GM18507 (cell line): ENCODE results near the gene TBL1X.
A peak's percentile ranks its signal among the peaks of the same experiment; 100 is the strongest.
"Not testable (repeated sequence)": the region's sequence is repeated elsewhere in the genome, so short reads cannot be mapped to it uniquely, and the experiment has no call there.

Experiments used
- DNase-seq: peaks from one replicate; pipeline ENCODE4 v3.0.0; 2011; ENCODE audit warnings: low read depth; ENCODE audit not compliant: insufficient read length; ENCODE audit errors: extremely low spot score
- FAIRE-seq: peaks from 2 replicates; lab custom pipeline; 2011; peaks lifted over from hg19 to GRCh38; lab: Jason Lieb, UNC

The TBL1X gene

GRCh38 chrX:9458034-9458433, 6.8 kb upstream of the TBL1X start:
- DNase-seq, FAIRE-seq: not testable (repeated sequence)

GRCh38 chrX:9458516-9459078, 6.3 kb upstream of the TBL1X start:
- no peak for FAIRE-seq
- DNase-seq: no peak

GRCh38 chrX:9459186-9459748, 5.6 kb upstream of the TBL1X start:
- FAIRE-seq: no peak
- no peak for DNase-seq

GRCh38 chrX:9461087-9461486, 3.8 kb upstream of the TBL1X start:
- DNase-seq (no peak), FAIRE-seq (no peak)

- no peak for DNase-seq
- FAIRE-seq: no peak
Measured at GRCh38 chrX:9462456-9462855, 2.4 kb upstream of the TBL1X start.

- no peak for FAIRE-seq
- DNase-seq: no peak
Measured at GRCh38 chrX:9465380-9466123, 694 bp downstream of the TBL1X start.

GRCh38 chrX:9466124-9466495, 1.3 kb downstream of the TBL1X start:
- DNase-seq: no peak

GRCh38 chrX:9466736-9467135, 1.9 kb downstream of the TBL1X start:
- FAIRE-seq (no peak), DNase-seq (no peak)

More at GRCh38 chrX:9466124-9466495, 1.3 kb downstream of the TBL1X start:
- peak; percentile 26 for FAIRE-seq

GRCh38 chrX:9467146-9467545, 2.3 kb downstream of the TBL1X start:
- FAIRE-seq: no peak

GRCh38 chrX:9467751-9468150, 2.9 kb downstream of the TBL1X start:
- no peak for FAIRE-seq
- DNase-seq: no peak

More at GRCh38 chrX:9467146-9467545, 2.3 kb downstream of the TBL1X start:
- no peak for DNase-seq

GRCh38 chrX:9471571-9471985, 6.7 kb downstream of the TBL1X start:
- DNase-seq (no peak), FAIRE-seq (no peak)

GRCh38 chrX:9473708-9474107, 8.8 kb downstream of the TBL1X start:
- no peak for FAIRE-seq
- DNase-seq: no peak

GRCh38 chrX:9475417-9475816, 10.6 kb downstream of the TBL1X start:
- peak; percentile 24 for FAIRE-seq
- DNase-seq: not testable (repeated sequence)

GRCh38 chrX:9475984-9476383, 11.1 kb downstream of the TBL1X start:
- DNase-seq (no peak), FAIRE-seq (peak; percentile 62)

GRCh38 chrX:9476810-9477575, 12.1 kb downstream of the TBL1X start:
- FAIRE-seq (no peak), DNase-seq (no peak)

- FAIRE-seq (no peak), DNase-seq (no peak)
Measured at GRCh38 chrX:9482408-9482807, 17.6 kb downstream of the TBL1X start.

GRCh38 chrX:9482837-9483236, 18.0 kb downstream of the TBL1X start:
- DNase-seq (no peak), FAIRE-seq (no peak)

GRCh38 chrX:9483376-9483775, 18.5 kb downstream of the TBL1X start:
- FAIRE-seq (no peak), DNase-seq (no peak)

- DNase-seq: no peak
- no peak for FAIRE-seq
Measured at GRCh38 chrX:9486786-9487387, 22.0 kb downstream of the TBL1X start.

- no peak for FAIRE-seq
- DNase-seq: no peak
Measured at GRCh38 chrX:9488586-9488985, 23.7 kb downstream of the TBL1X start.
